A673 (cell line): ENCODE results near the gene HTRA2. TPM values are rescaled to one million over a fixed set of nuclear protein-coding genes. Genes with fewer than 3 reads are reported as not detected.

Experiments used
- Bru-seq: library from RNA; stranded (reverse); fragments of 400-500 nt; gene quantifications from one replicate; lab custom pipeline; 2021; lab: Mats Ljungman, UMichigan
- BruChase-seq, 2 experiments: library from RNA; stranded (reverse); fragments of 400-500 nt; gene quantifications; one replicate each; lab custom pipeline; 2021; lab: Mats Ljungman, UMichigan
- BruUV-seq: library from RNA; stranded (reverse); fragments of 400-500 nt; replicated peaks from 2 replicates; lab custom pipeline; 2021; lab: Mats Ljungman, UMichigan
- CTCF ChIA-PET: fragments of 300-600 bp; sonication (Branson Sonifier 250); formaldehyde crosslinking; loops from one replicate; lab custom pipeline; 2022; ENCODE audit warnings: antibody characterized with exemption; lab: Charles Lee
- POLR2A ChIA-PET: fragments of 300-600 bp; sonication (Branson Sonifier 250); formaldehyde crosslinking; loops from one replicate; lab custom pipeline; 2022; ENCODE audit warnings: antibody characterized with exemption; ENCODE audit not compliant: low non-redundant PET; lab: Charles Lee
- DNase-seq: peaks from one replicate; pipeline ENCODE4 v3.0.0-alpha.2; 2015; ENCODE audit warnings: low spot score
- H3K27ac ChIP-seq: fragments of 200-600 bp; sonication (generic); 2 replicates; pipeline ENCODE4 v1.5.1; 2016; ENCODE audit warnings: mixed run types, low read depth, mild to moderate bottlenecking, mixed read lengths, antibody characterized with exemption, low read length; ENCODE audit not compliant: poor library complexity, severe bottlenecking
- H3K27me3 ChIP-seq: fragments of 200-600 bp; sonication (generic); replicated peaks from 2 replicates; pipeline ENCODE4 v1.6.1; 2017; ENCODE audit warnings: mixed run types, low read depth, mild to moderate bottlenecking, mixed read lengths, antibody characterized with exemption, low read length; ENCODE audit not compliant: insufficient read depth, poor library complexity
- H3K36me3 ChIP-seq: fragments of 200-600 bp; sonication (generic); 2 replicates; pipeline ENCODE4 v1.6.1; 2016; ENCODE audit warnings: mixed run types, mild to moderate bottlenecking, mixed read lengths, antibody characterized with exemption, low read length; ENCODE audit not compliant: insufficient read depth, poor library complexity, severe bottlenecking
- H3K4me1 ChIP-seq: fragments of 200-600 bp; sonication (generic); 2 replicates; pipeline ENCODE4 v1.6.1; 2017; ENCODE audit warnings: mixed run types, mild to moderate bottlenecking, mixed read lengths, antibody characterized with exemption, low read length; ENCODE audit not compliant: insufficient read depth, poor library complexity, severe bottlenecking
- H3K4me3 ChIP-seq: fragments of 200-600 bp; sonication (generic); 2 replicates; pipeline ENCODE4 v1.5.1; 2016; ENCODE audit warnings: low read depth, mixed run types, mild to moderate bottlenecking, mixed read lengths, low read length; ENCODE audit not compliant: poor library complexity, severe bottlenecking
- H3K9me3 ChIP-seq: fragments of 200-600 bp; sonication (generic); 2 replicates; pipeline ENCODE4 v1.6.1; 2016; ENCODE audit warnings: mixed run types, low read depth, mild to moderate bottlenecking, mixed read lengths, antibody characterized with exemption, low read length; ENCODE audit not compliant: poor library complexity, severe bottlenecking
- CTCF ChIP-seq: fragments of 300-800, 200-600 bp; sonication (generic); conservative IDR thresholded peaks from 2 replicates; pipeline ENCODE4 v1.5.1; 2017; ENCODE audit warnings: low read depth, mild to moderate bottlenecking, antibody characterized with exemption, low read length, moderate library complexity, mixed read lengths
- EZH2 ChIP-seq: fragments of 200-600 bp; sonication (generic); IDR thresholded peaks from 2 replicates; pipeline ENCODE4 v1.6.1; 2017; ENCODE audit warnings: borderline replicate concordance, low read depth, mild to moderate bottlenecking, mixed read lengths, antibody characterized with exemption, low read length; ENCODE audit not compliant: poor library complexity, severe bottlenecking
- intact Hi-C: fragments of 100-400 bp; cut with micrococcal nuclease; formaldehyde crosslinking; loops from one replicate; pipeline ENCODE4 v1.10.0; 2022; ENCODE audit not compliant: unreplicated experiment
- long read RNA-seq: library from polyadenylated mRNA; stranded (forward); transcript quantifications from one replicate; pipeline ENCODE4 v2.0.0, GENCODE V29; 2022
- total RNA-seq: library from RNA; stranded (reverse); gene quantifications from 2 replicates; pipeline ENCODE4 v1.2.3, GENCODE V29; 2021

HTRA2 gene
- total RNA-seq (35.1 and 37.7 TPM in 2 replicates), Bru-seq, nascent RNA (percentile 58 among the genes with signal in this experiment), BruChase-seq, experiment 1, labeled RNA remaining after a 2-hour chase (percentile 63 among the genes with signal in this experiment), BruChase-seq, experiment 2, labeled RNA remaining after a 6-hour chase (percentile 63 among the genes with signal in this experiment)
- long read RNA-seq, transcript HTRA2-201 (8 exons, 2,370 nt): major isoform, 35 of 46 reads
- long read RNA-seq, partial matches to known transcripts: 3 of 46 reads
- long read RNA-seq, other reads (novel, unspliced or antisense): 6 of 46 reads

GRCh38 chr2:74529357-74530238 is at the start of gene HTRA2, which contains the start of gene AUP1:
Gene HTRA2, plus strand, starts transcription at chr2:74529933. Its CDS starts 74 bp downstream, at chr2:74530007.
Gene AUP1, minus strand, starts transcription at chr2:74529706. Its CDS starts 77 bp downstream, at chr2:74529629.
- no peak for TF ChIP-seq CTCF
- TF ChIP-seq EZH2: no peak
- H3K4me3 ChIP-seq: peak within 1 kb of the TSS; percentile 97
- intact Hi-C loops: loop anchor here (2.0 to 10.0 kb wide), 4 partner anchors 23 to 277 kb away; partner anchors contain the start of genes CCDC142, PCGF1 and TTC31
- peak; percentile 100 for DNase-seq
- CTCF ChIA-PET: no interaction called here
- H3K4me1 ChIP-seq: peaks cover 16% of the 10 kb centered on the region
- H3K27ac ChIP-seq: peak within 1 kb of the TSS; percentile 91
- no peaks in the 10 kb centered on the region for H3K9me3 ChIP-seq
- BruUV-seq: no TSS peak
- H3K36me3 ChIP-seq: peaks cover 30% of the 10 kb centered on the region
- POLR2A ChIA-PET: interaction anchor here (0.5 kb wide), 1 partner anchor 55 kb away, joined by 7 read pairs; no protein-coding TSS in a partner anchor
- H3K27me3 ChIP-seq: no peaks in the 10 kb centered on the region

- BruUV-seq: no TSS peak
- no peaks in the 10 kb centered on the region for H3K9me3 ChIP-seq
- intact Hi-C loops: no loop called here
- no peak overlapping the region for H3K27ac ChIP-seq
- no peak for TF ChIP-seq EZH2
- TF ChIP-seq CTCF: no peak
- POLR2A ChIA-PET: no interaction called here
- CTCF ChIA-PET: no interaction called here
- peak overlapping the region; percentile 84 for H3K4me3 ChIP-seq
- H3K36me3 ChIP-seq: peaks cover 15% of the 10 kb centered on the region
- H3K4me1 ChIP-seq: peaks cover 18% of the 10 kb centered on the region
- H3K27me3 ChIP-seq: no peaks in the 10 kb centered on the region
- no peak for DNase-seq
Observed at GRCh38 chr2:74481431-74481830, 48.3 kb upstream of the HTRA2 start.
